ENCODE measurements around the gene PGBD5. TPM values are rescaled to one million over a fixed set of nuclear protein-coding genes. Genes with fewer than 3 reads are reported as not detected.
"Not testable (repeated sequence)": the region's sequence is repeated elsewhere in the genome, so short reads cannot be mapped to it uniquely, and the experiment has no call there.

The PGBD5 gene
- total RNA-seq, 3 donors from 2014 or later (not counting 1 experiment from before 2014, with no cell fraction given): 0.02 to 0.90 TPM; not detected in 1

GRCh38 chr1:230407351-230407750 is 18.8 kb downstream of the PGBD5 start:
- Mint-ChIP-seq H3K4me1 (no peaks in the 10 kb centered on the region), H3K36me3 (no peaks in the 10 kb centered on the region), H3K27ac (no peak overlapping the region), H3K9me3 (no peaks in the 10 kb centered on the region), H3K27me3 (ENCODE audit: low read depth in 2 of 2) (peaks cover 4 to 40% of the 10 kb centered on the region in 2 donors), H3K4me3 (no peak overlapping the region)
- Histone ChIP-seq H3K4me1 (ENCODE audit: control insufficient read depth, insufficient read depth, low read length) (no peaks in the 10 kb centered on the region), H3K27ac (ENCODE audit: low read length) (no peak overlapping the region), H3K4me3 (ENCODE audit: low read length) (no peak overlapping the region), H3K36me3 (ENCODE audit: control insufficient read depth, insufficient read depth, low read length) (no peaks in the 10 kb centered on the region), H3K9me3 (ENCODE audit: control insufficient read depth, insufficient read depth, low read length) (no peaks in the 10 kb centered on the region), H3K27me3 (ENCODE audit: control insufficient read depth, insufficient read depth, low read length) (no peaks in the 10 kb centered on the region)
- DNase-seq (no peak), ATAC-seq (no peak)
- WGBS (ENCODE audit: insufficient coverage): 95% methylated on average over 2 of the region's 2 CpGs
- TF ChIP-seq, protein P1, sequence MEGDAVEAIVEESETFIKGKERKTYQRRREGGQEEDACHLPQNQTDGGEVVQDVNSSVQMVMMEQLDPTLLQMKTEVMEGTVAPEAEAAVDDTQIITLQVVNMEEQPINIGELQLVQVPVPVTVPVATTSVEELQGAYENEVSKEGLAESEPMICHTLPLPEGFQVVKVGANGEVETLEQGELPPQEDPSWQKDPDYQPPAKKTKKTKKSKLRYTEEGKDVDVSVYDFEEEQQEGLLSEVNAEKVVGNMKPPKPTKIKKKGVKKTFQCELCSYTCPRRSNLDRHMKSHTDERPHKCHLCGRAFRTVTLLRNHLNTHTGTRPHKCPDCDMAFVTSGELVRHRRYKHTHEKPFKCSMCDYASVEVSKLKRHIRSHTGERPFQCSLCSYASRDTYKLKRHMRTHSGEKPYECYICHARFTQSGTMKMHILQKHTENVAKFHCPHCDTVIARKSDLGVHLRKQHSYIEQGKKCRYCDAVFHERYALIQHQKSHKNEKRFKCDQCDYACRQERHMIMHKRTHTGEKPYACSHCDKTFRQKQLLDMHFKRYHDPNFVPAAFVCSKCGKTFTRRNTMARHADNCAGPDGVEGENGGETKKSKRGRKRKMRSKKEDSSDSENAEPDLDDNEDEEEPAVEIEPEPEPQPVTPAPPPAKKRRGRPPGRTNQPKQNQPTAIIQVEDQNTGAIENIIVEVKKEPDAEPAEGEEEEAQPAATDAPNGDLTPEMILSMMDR (IDR thresholded peaks at IDR 0.05): no peak
- intact Hi-C loops (cut with micrococcal nuclease): no loop called here

- peaks cover under 1 to 38% of the 10 kb centered on the region in 2 donors for H3K27me3 Mint-ChIP-seq (ENCODE audit: low read depth in 2 of 2)
- ATAC-seq; H3K27me3 ChIP-seq (ENCODE audit: control insufficient read depth, insufficient read depth, low read length); DNase-seq; H3K27ac ChIP-seq (ENCODE audit: low read length); H3K27ac Mint-ChIP-seq; H3K4me1 Mint-ChIP-seq; H3K36me3 ChIP-seq (ENCODE audit: control insufficient read depth, insufficient read depth, low read length); H3K4me3 Mint-ChIP-seq; H3K4me1 ChIP-seq (ENCODE audit: control insufficient read depth, insufficient read depth, low read length); H3K36me3 Mint-ChIP-seq; intact Hi-C loops (cut with micrococcal nuclease); H3K9me3 ChIP-seq (ENCODE audit: control insufficient read depth, insufficient read depth, low read length); H3K4me3 ChIP-seq (ENCODE audit: low read length); H3K9me3 Mint-ChIP-seq: not testable (repeated sequence)
- WGBS (ENCODE audit: insufficient coverage): 97% methylated on average over 11 of the region's 11 CpGs
These were observed 19.4 kb downstream of the PGBD5 start for GRCh38 chr1:230406727-230407126.

- DNase-seq (no peak), ATAC-seq (no peak)
- Histone ChIP-seq H3K4me1 (ENCODE audit: control insufficient read depth, insufficient read depth, low read length) (no peaks in the 10 kb centered on the region), H3K4me3 (ENCODE audit: low read length) (no peak overlapping the region), H3K27me3 (ENCODE audit: control insufficient read depth, insufficient read depth, low read length) (no peaks in the 10 kb centered on the region), H3K36me3 (ENCODE audit: control insufficient read depth, insufficient read depth, low read length) (no peaks in the 10 kb centered on the region), H3K27ac (ENCODE audit: low read length) (no peak overlapping the region), H3K9me3 (ENCODE audit: control insufficient read depth, insufficient read depth, low read length) (no peaks in the 10 kb centered on the region)
- 85% methylated on average over 7 of the region's 7 CpGs for WGBS (ENCODE audit: insufficient coverage)
- TF ChIP-seq, protein P1 (IDR thresholded peaks at IDR 0.05): no peak
- intact Hi-C loops (cut with micrococcal nuclease): no loop called here
- no peak overlapping the region for H3K27ac Mint-ChIP-seq
- H3K4me3 Mint-ChIP-seq: no peak overlapping the region
- peaks cover 5 to 14% of the 10 kb centered on the region in 2 donors for H3K27me3 Mint-ChIP-seq (ENCODE audit: low read depth in 2 of 2)
- H3K9me3 Mint-ChIP-seq: no peaks in the 10 kb centered on the region
- no peaks in the 10 kb centered on the region for H3K4me1 Mint-ChIP-seq
- no peaks in the 10 kb centered on the region for H3K36me3 Mint-ChIP-seq
These were observed 22.7 kb downstream of the PGBD5 start for GRCh38 chr1:230403442-230403841.

- Histone ChIP-seq H3K4me1 (ENCODE audit: control insufficient read depth, insufficient read depth, low read length) (no peaks in the 10 kb centered on the region), H3K27ac (ENCODE audit: low read length) (no peak overlapping the region), H3K9me3 (ENCODE audit: control insufficient read depth, insufficient read depth, low read length) (no peaks in the 10 kb centered on the region), H3K36me3 (ENCODE audit: control insufficient read depth, insufficient read depth, low read length) (no peaks in the 10 kb centered on the region), H3K27me3 (ENCODE audit: control insufficient read depth, insufficient read depth, low read length) (no peaks in the 10 kb centered on the region), H3K4me3 (ENCODE audit: low read length) (no peak overlapping the region)
- Mint-ChIP-seq H3K4me3 (no peak overlapping the region), H3K27me3 (ENCODE audit: low read depth in 2 of 2) (peaks cover 0 to 5% of the 10 kb centered on the region in 2 donors), H3K36me3 (no peaks in the 10 kb centered on the region), H3K9me3 (no peaks in the 10 kb centered on the region), H3K27ac (no peak overlapping the region), H3K4me1 (no peaks in the 10 kb centered on the region)
- ATAC-seq: no peak
- WGBS (ENCODE audit: insufficient coverage): 64% methylated on average over 8 of the region's 8 CpGs
- no peak for DNase-seq
- intact Hi-C loops (cut with micrococcal nuclease): no loop called here
- TF ChIP-seq, protein P1 (IDR thresholded peaks at IDR 0.05): no peak
These were observed 24.3 kb downstream of the PGBD5 start for GRCh38 chr1:230401763-230402294.
